ENCODE measurements around the gene ARHGEF38.
"Not testable (repeated sequence)": the region's sequence is repeated elsewhere in the genome, so short reads cannot be mapped to it uniquely, and the experiment has no call there.

The ARHGEF38 gene

GRCh38 chr4:105710012-105710600 is 157.7 kb downstream of the ARHGEF38 start:
- peak; percentile 37 for DNase-seq (ENCODE audit: low spot score)

- peak; percentile 64 for DNase-seq (ENCODE audit: low spot score)
These were observed 158.3 kb downstream of the ARHGEF38 start for GRCh38 chr4:105710678-105711077.

GRCh38 chr4:105712766-105713165 is 160.3 kb downstream of the ARHGEF38 start:
- DNase-seq (ENCODE audit: low spot score) = no peak

DNA sequence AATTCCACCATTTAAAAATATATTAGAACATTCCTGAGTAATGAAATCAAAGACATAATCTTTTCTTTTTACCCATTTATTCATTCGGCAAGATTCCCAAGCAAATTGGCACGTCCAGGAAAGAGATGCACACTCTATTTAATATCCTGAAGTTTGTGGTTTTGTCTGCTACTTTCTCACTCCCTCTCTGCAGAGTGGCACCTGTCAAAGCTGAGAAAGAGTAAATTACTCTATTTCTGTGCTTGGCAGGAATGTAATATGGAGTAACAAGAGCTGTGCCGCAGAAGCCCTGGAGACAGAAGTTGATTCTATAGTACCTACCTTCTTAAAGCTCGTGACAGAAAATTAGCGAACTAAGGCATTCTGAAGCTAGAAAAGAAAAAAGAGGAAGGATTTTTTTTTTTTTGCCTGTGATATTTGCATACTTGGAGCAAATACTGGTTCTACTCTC is 161.7 kb downstream of the ARHGEF38 start:
- no peak for DNase-seq (ENCODE audit: low spot score)

GRCh38 chr4:105714932-105715331 is 162.5 kb downstream of the ARHGEF38 start:
- DNase-seq (ENCODE audit: low spot score) = no peak

DNA sequence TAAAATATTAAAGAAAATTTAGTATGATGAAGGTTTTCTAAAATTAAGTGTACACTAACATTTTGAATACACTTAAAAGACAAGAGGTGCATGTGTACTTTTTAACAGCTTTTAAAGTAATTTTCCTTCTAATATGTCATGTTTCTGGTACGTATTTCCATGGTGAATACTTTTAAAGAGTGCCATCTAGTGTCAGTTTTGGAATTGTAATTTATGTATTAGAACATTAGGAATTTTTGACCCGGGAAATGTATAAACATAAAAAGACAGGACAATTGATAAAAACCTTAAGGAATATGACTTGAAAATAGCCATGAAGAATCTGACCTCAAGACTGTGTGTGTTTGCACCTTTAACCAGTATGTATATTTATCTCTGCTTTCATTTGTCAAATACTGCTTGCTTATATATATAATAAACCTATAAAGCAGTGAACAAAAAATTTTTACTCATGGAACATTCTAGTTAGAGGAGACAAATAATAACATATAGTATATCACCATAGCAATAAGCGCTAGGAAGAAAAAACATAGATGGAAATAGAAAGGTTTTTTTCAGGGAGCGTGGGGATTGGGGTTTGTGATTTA is 163.4 kb downstream of the ARHGEF38 start:
- peak; percentile 26 for DNase-seq (ENCODE audit: low spot score)

DNA sequence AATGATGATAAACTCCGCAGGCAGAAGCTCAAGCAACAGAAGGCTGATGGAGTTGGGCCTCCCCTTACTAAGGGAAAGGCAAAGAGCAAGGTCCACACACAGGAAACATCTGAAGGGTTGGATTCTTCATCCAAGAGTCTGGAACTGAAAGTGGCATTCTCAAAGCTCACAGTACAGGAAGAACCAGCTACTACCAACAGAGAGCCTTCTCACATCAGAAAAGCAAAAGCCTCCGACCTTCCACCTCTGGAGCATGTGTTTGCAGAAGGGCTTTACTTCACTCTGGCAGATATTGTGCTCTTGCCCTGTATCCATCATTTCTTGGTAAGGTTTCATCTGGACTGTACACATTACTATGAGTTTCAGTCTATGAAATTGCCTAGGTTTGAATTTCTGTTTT is 166.8 kb downstream of the ARHGEF38 start:
- DNase-seq (ENCODE audit: low spot score) = no peak

DNA sequence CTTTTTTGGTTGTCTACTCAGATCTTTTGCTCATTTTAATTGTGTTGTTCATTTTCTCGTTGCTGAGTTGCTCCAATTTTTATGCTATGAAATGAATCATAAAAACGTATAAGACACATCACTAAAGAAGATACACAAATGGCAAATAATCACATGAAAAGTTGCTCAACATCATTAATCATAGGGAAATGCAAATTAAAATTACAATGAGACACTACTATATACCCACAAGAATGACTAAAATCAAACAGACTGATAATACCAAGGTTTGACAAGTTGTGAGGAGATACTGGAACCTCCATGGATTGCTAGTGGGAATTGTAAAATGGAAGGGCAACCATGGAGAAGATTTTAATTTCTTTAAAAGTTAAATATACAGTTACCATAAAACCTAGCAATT is 173.2 kb downstream of the ARHGEF38 start:
- no peak for DNase-seq (ENCODE audit: low spot score)

DNA sequence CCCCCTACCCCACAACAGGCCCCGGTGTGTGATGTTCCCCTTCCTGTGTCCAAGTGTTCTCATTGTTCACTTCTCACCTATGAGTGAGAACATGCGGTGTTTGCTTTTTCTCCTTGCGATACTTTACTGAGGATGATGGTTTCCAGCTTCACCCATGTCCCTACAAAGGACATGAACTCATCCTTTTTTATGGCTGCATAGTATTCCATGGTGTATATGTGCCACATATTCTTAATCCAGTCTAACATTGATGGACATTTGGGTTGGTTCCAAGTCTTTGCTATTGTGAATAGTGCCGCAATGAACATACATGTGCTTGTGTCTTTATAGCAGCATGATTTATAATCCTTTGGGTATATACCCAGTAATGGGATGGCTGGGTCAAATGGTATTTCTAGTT is 177.5 kb downstream of the ARHGEF38 start:
- DNase-seq (ENCODE audit: low spot score) = not testable (repeated sequence)

Small RNA genes within 50 kb of the gene (small RNA-seq; reads per million reads assigned to genes)
- gene ATP5F1EP1 = 0 reads per million in 2 experiments

All from SK-N-DZ (cell line).